BLaER1 treated with 17β-estradiol and CSF1 and Interleukin-3, amounts not matched to agents 10 nM and 100 nM (cell line): ENCODE results near the gene MON1A.

Source experiments
- H3K27ac ChIP-seq, 11 experiments: shearing (Covaris generic); formaldehyde crosslinking; 2 replicates each; pipeline ENCODE4 v1.8.1; 2022
- H3K27me3 ChIP-seq, 11 experiments: shearing (Covaris generic); formaldehyde crosslinking; 2 replicates each; pipeline ENCODE4 v1.8.1; 2022
- H3K36me3 ChIP-seq, 11 experiments: shearing (Covaris generic); formaldehyde crosslinking; 2 replicates each; pipeline ENCODE4 v1.8.1; 2022
- H3K4me1 ChIP-seq, 10 experiments: shearing (Covaris generic); formaldehyde crosslinking; 2 replicates each; pipeline ENCODE4 v1.8.1; 2022
- H3K4me2 ChIP-seq, 11 experiments: shearing (Covaris generic); formaldehyde crosslinking; 2 replicates each; pipeline ENCODE4 v1.8.1; 2022
- H3K4me3 ChIP-seq, 10 experiments: shearing (Covaris generic); formaldehyde crosslinking; 2 replicates each; pipeline ENCODE4 v1.8.1; 2022
- H3K9ac ChIP-seq, 11 experiments: shearing (Covaris generic); formaldehyde crosslinking; 2 replicates each; pipeline ENCODE4 v1.8.1; 2022
- H3K9me3 ChIP-seq, 11 experiments: shearing (Covaris generic); formaldehyde crosslinking; replicated peaks in 1 of 11; 2 replicates each; pipeline ENCODE4 v1.8.1; 2022
- H4K20me1 ChIP-seq, 11 experiments: shearing (Covaris generic); formaldehyde crosslinking; 2 replicates each; pipeline ENCODE4 v1.8.1; 2022
- Cebpa-rat ChIP-seq, 11 experiments: shearing (Covaris generic); IDR thresholded peaks; 2 replicates each; pipeline ENCODE4 v1.8.1; 2022

The MON1A gene

GRCh38 chr3:49886922-49887265, 42.7 kb downstream of the MON1A start:
- no peak overlapping the region for H3K9ac ChIP-seq
- peaks cover 9 to 41% (median 28%) of the 10 kb centered on the region in 10 experiments for H3K4me1 ChIP-seq
- H3K4me2 ChIP-seq, result peak overlapping the region in 6 of 11 experiments; percentile 4 to 60 (median 30); a peak in 7 of 22 replicates
- H3K27me3 ChIP-seq, result no peaks in the 10 kb centered on the region
- no peak for TF ChIP-seq Cebpa-rat (IDR thresholded peaks at IDR 0.05)
- H3K4me3 ChIP-seq, result no peak overlapping the region
- H3K36me3 ChIP-seq, result no peaks in the 10 kb centered on the region
- no peaks in the 10 kb centered on the region for H3K9me3 ChIP-seq
- no peak overlapping the region for H3K27ac ChIP-seq
- 0 out of 22 replicates have a peak, but pooled peaks cover 0 to 6% (median 0%) of the 10 kb centered on the region in 11 experiments for H4K20me1 ChIP-seq

GRCh38 chr3:49883998-49884397, 45.6 kb downstream of the MON1A start:
- Histone ChIP-seq H3K4me2 (no peak overlapping the region), H4K20me1 (no peaks in the 10 kb centered on the region), H3K27me3 (no peaks in the 10 kb centered on the region), H3K4me1 (peaks cover 30 to 62% (median 56%) of the 10 kb centered on the region in 10 experiments), H3K4me3 (no peak overlapping the region), H3K27ac (0 out of 22 replicates have a peak overlapping the region, but pooled peaks of 1 of the 11 experiments have one; percentile 7), H3K9ac (no peak overlapping the region), H3K36me3 (no peaks in the 10 kb centered on the region), H3K9me3 (no peaks in the 10 kb centered on the region)
- no peak for TF ChIP-seq Cebpa-rat (IDR thresholded peaks at IDR 0.05)

- Histone ChIP-seq H3K9me3 (no peaks in the 10 kb centered on the region), H3K4me3 (no peak overlapping the region), H3K4me1 (peaks cover 30 to 72% (median 62%) of the 10 kb centered on the region in 10 experiments), H3K36me3 (no peaks in the 10 kb centered on the region), H3K27me3 (no peaks in the 10 kb centered on the region), H4K20me1 (no peaks in the 10 kb centered on the region), H3K9ac (peak overlapping the region in 5 of 11 experiments; percentile 7 to 50 (median 11); a peak in 7 of 22 replicates), H3K27ac (peak overlapping the region in 8 of 11 experiments; percentile 31 to 64 (median 52); a peak in 15 of 22 replicates), H3K4me2 (peak overlapping the region; percentile 43 to 88 (median 80))
- peak in 3 of 11 experiments; percentile 17 to 40 (median 28); a peak in 2 of 22 replicates for TF ChIP-seq Cebpa-rat (IDR thresholded peaks at IDR 0.05)
These were observed 47.4 kb downstream of the MON1A start for GRCh38 chr3:49882166-49882565.

- no peaks in the 10 kb centered on the region for H3K27me3 ChIP-seq
- TF ChIP-seq Cebpa-rat (IDR thresholded peaks at IDR 0.05), result no peak
- peak overlapping the region in 8 of 11 experiments; percentile 17 to 64 (median 46); a peak in 14 of 22 replicates for H3K27ac ChIP-seq
- H3K4me1 ChIP-seq, result peaks cover 30 to 66% (median 53%) of the 10 kb centered on the region in 10 experiments
- H3K36me3 ChIP-seq, result no peaks in the 10 kb centered on the region
- H3K9ac ChIP-seq, result peak overlapping the region in 6 of 11 experiments; percentile 1 to 49 (median 24); a peak in 5 of 22 replicates
- peak overlapping the region; percentile 43 to 88 (median 80) for H3K4me2 ChIP-seq
- no peaks in the 10 kb centered on the region for H3K9me3 ChIP-seq
- H3K4me3 ChIP-seq, result peak overlapping the region in 3 of 10 experiments; percentile 15 to 25 (median 15); a peak in 2 of 20 replicates
- H4K20me1 ChIP-seq, result no peaks in the 10 kb centered on the region
These were observed 48.9 kb downstream of the MON1A start for GRCh38 chr3:49880581-49881315.

- Histone ChIP-seq H3K4me1 (peaks cover 30 to 59% (median 46%) of the 10 kb centered on the region in 10 experiments), H3K36me3 (no peaks in the 10 kb centered on the region), H3K27ac (peak overlapping the region in 2 of 11 experiments; percentile 5 to 32; a peak in 3 of 22 replicates), H3K27me3 (no peaks in the 10 kb centered on the region), H3K9me3 (no peaks in the 10 kb centered on the region), H3K4me2 (peak overlapping the region in 8 of 11 experiments; percentile 72 to 88 (median 82); a peak in 17 of 22 replicates), H4K20me1 (no peaks in the 10 kb centered on the region), H3K9ac (peak overlapping the region in 1 of 11 experiments; percentile 3; a peak in 1 of 22 replicates), H3K4me3 (no peak overlapping the region)
- no peak for TF ChIP-seq Cebpa-rat (IDR thresholded peaks at IDR 0.05)
These were observed 49.9 kb downstream of the MON1A start for GRCh38 chr3:49879721-49880120.

- Histone ChIP-seq H4K20me1 (no peaks in the 10 kb centered on the region), H3K9ac (no peak overlapping the region), H3K4me2 (peak overlapping the region in 4 of 11 experiments; percentile 5 to 80 (median 30); a peak in 6 of 22 replicates), H3K9me3 (no peaks in the 10 kb centered on the region), H3K4me3 (no peak overlapping the region), H3K4me1 (peaks cover 30 to 59% (median 46%) of the 10 kb centered on the region in 10 experiments), H3K27ac (no peak overlapping the region), H3K36me3 (no peaks in the 10 kb centered on the region), H3K27me3 (no peaks in the 10 kb centered on the region)
- TF ChIP-seq Cebpa-rat (IDR thresholded peaks at IDR 0.05), result no peak
These were observed 50.9 kb downstream of the MON1A start for GRCh38 chr3:49878686-49879085.

GRCh38 chr3:49877716-49878115, 51.9 kb downstream of the MON1A start:
- Histone ChIP-seq H3K4me1 (peaks cover 30 to 58% (median 49%) of the 10 kb centered on the region in 10 experiments), H3K9ac (no peak overlapping the region), H3K4me3 (no peak overlapping the region), H3K36me3 (no peaks in the 10 kb centered on the region), H3K9me3 (no peaks in the 10 kb centered on the region), H3K4me2 (peak overlapping the region in 2 of 11 experiments; percentile 13 to 18; a peak in 2 of 22 replicates), H3K27me3 (no peaks in the 10 kb centered on the region), H4K20me1 (no peaks in the 10 kb centered on the region), H3K27ac (no peak overlapping the region)
- TF ChIP-seq Cebpa-rat (IDR thresholded peaks at IDR 0.05), result no peak

GRCh38 chr3:49876567-49876966, 53.0 kb downstream of the MON1A start:
- H3K27me3 ChIP-seq, result no peaks in the 10 kb centered on the region
- no peak for TF ChIP-seq Cebpa-rat (IDR thresholded peaks at IDR 0.05)

DNA sequence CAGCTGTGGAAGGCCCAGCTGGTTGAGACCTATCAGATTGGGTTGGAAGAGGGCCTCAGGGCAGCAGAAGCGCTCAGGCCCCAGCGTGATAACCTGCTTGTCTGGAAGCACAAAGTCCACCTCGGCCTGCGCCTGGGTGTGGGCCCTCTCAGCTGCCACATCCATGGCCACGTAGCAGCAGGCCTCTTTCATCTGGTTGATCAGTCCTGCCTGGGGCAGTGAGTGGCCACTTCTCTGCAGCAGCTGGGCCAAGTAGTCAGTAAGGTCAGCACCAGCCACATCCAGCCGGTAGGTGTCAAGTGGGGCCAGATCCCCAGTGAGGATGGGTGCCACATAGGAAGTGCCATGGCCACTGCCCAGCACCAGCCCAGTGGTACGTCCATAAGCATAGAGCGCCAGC, 56.0 kb downstream of the MON1A start:
- Histone ChIP-seq H3K36me3 (no peaks in the 10 kb centered on the region), H3K27me3 (peaks cover 20 to 27% (median 24%) of the 10 kb centered on the region in 11 experiments), H3K9me3 (no peaks in the 10 kb centered on the region), H3K9ac (no peak overlapping the region), H3K4me1 (peaks cover 4 to 51% (median 29%) of the 10 kb centered on the region in 10 experiments; a peak in 19 of 20 replicates), H3K4me2 (peak overlapping the region in 7 of 11 experiments; percentile 33 to 59 (median 51); a peak in 10 of 22 replicates), H4K20me1 (peaks cover 0 to 24% (median 0%) of the 10 kb centered on the region in 11 experiments; a peak in 10 of 22 replicates), H3K27ac (no peak overlapping the region; a peak in 2 of 22 replicates), H3K4me3 (no peak overlapping the region)
- no peak for TF ChIP-seq Cebpa-rat (IDR thresholded peaks at IDR 0.05)

More at GRCh38 chr3:49876567-49876966, 53.0 kb downstream of the MON1A start:
- H3K36me3 ChIP-seq, result no peaks in the 10 kb centered on the region
- H3K4me1 ChIP-seq, result peaks cover 18 to 54% (median 41%) of the 10 kb centered on the region in 10 experiments
- no peak overlapping the region for H3K9ac ChIP-seq
- no peaks in the 10 kb centered on the region for H3K9me3 ChIP-seq
- no peak overlapping the region for H3K4me2 ChIP-seq
- H3K4me3 ChIP-seq, result no peak overlapping the region
- H4K20me1 ChIP-seq, result peaks cover 0 to 8% (median 0%) of the 10 kb centered on the region in 11 experiments; a peak in 1 of 22 replicates
- no peak overlapping the region for H3K27ac ChIP-seq
